CD4-positive, alpha-beta T cell (primary cell): ENCODE measurements around the gene PTPRS. TPM values are rescaled to one million over a fixed set of nuclear protein-coding genes. Genes with fewer than 3 reads are reported as not detected.

Experiments
- ATAC-seq: fragments of 200-7000 bp; cut with Tn5 transposase; one replicate; pipeline ENCODE4 v1.10.0; 2022; ENCODE audit warnings: mild to moderate bottlenecking; ENCODE audit not compliant: poor library complexity
- CTCF ChIA-PET: fragments of 350-600 bp; sonication (Branson Sonifier 250); formaldehyde crosslinking; loops from one replicate; lab custom pipeline; 2021; ENCODE audit warnings: antibody characterized with exemption, inconsistent platforms; lab: Charles Lee
- POLR2A ChIA-PET: fragments of 350-600 bp; sonication (Branson Sonifier 250); formaldehyde crosslinking; loops from one replicate; lab custom pipeline; 2021; ENCODE audit warnings: antibody characterized with exemption, inconsistent platforms; lab: Charles Lee
- DNase-seq, 14 experiments: peaks; one replicate each; pipeline ENCODE4 v3.0.0-alpha.2; 2013 to 2020; ENCODE audit warnings: mixed read lengths in 2 of 14
- H3K27ac ChIP-seq, 2 donors: one replicate each; pipeline versions ENCODE4 v1.5.1 to v1.7.0; 2013; ENCODE audit warnings: low read length in 2 of 2, low read depth in 1 of 2, mild to moderate bottlenecking in 1 of 2
- H3K27me3 ChIP-seq, 2 experiments: 1 replicate in 1 of 2; 2 replicates in 1 of 2; pipeline versions ENCODE4 v1.6.1 to v1.7.0; 2013; ENCODE audit warnings: low read length in 2 of 2, control low read depth in 1 of 2, mild to moderate bottlenecking in 1 of 2, moderate library complexity in 1 of 2; ENCODE audit not compliant: insufficient read depth in 2 of 2, control insufficient read depth in 1 of 2
- H3K36me3 ChIP-seq: one replicate; pipeline ENCODE4 v1.6.1; 2013; ENCODE audit warnings: low read length, control low read depth; ENCODE audit not compliant: insufficient read depth
- H3K4me1 ChIP-seq: one replicate; pipeline ENCODE4 v1.6.1; 2013; ENCODE audit warnings: low read length, control low read depth; ENCODE audit not compliant: insufficient read depth
- H3K4me3 ChIP-seq: one replicate; pipeline ENCODE4 v1.5.1; 2013; ENCODE audit warnings: mild to moderate bottlenecking, low read length, moderate library complexity
- H3K9me3 ChIP-seq, 2 experiments: 1 replicate in 1 of 2; 2 replicates in 1 of 2; pipeline versions ENCODE4 v1.6.1 to v1.7.0; 2013; ENCODE audit warnings: low read length in 2 of 2, mild to moderate bottlenecking in 2 of 2, control low read depth in 1 of 2, moderate library complexity in 1 of 2; ENCODE audit not compliant: control insufficient read depth in 1 of 2, insufficient read depth in 1 of 2
- H3K27ac Mint-ChIP-seq: one replicate; pipeline ENCODE4 v1.8.0; 2020; ENCODE audit warnings: mixed read lengths
- H3K27me3 Mint-ChIP-seq: one replicate; pipeline ENCODE4 v1.8.0; 2021; ENCODE audit warnings: mixed read lengths
- H3K36me3 Mint-ChIP-seq: one replicate; pipeline ENCODE4 v1.8.0; 2021; ENCODE audit warnings: low read depth, mixed read lengths
- H3K4me1 Mint-ChIP-seq: one replicate; pipeline ENCODE4 v1.8.0; 2021; ENCODE audit warnings: low read depth, mixed read lengths
- H3K4me3 Mint-ChIP-seq: one replicate; pipeline ENCODE4 v1.8.0; 2020; ENCODE audit warnings: mild to moderate bottlenecking, mixed read lengths
- H3K9me3 Mint-ChIP-seq: one replicate; pipeline ENCODE4 v1.8.0; 2020; ENCODE audit warnings: mixed read lengths
- intact Hi-C, 2 experiments: fragments of 100-400 bp; cut with DNase I in 1 of 2; cut with micrococcal nuclease in 1 of 2; formaldehyde crosslinking; loops; one replicate each; pipeline versions ENCODE4 v1.15.1 to v1.9.0; 2023 to 2025; cut with DNase I, micrococcal nuclease
- total RNA-seq, 174 experiments: library from RNA in 2 of 174; stranded (reverse) in 2 of 174; gene quantifications; one replicate each; pipeline ENCODE4 v1.2.3 and lab custom pipeline; 2021 to 2026
- TF ChIP-seq, protein P1 (sequence below): fragments of 200-600 bp; IDR thresholded peaks from one replicate; pipeline ENCODE4 v1.8.0; 2022; ENCODE audit warnings: antibody characterized with exemption, mild to moderate bottlenecking

PTPRS gene
- total RNA-seq, 2 experiments from 2014 or later: 5.3 to 6.3 TPM

DNA sequence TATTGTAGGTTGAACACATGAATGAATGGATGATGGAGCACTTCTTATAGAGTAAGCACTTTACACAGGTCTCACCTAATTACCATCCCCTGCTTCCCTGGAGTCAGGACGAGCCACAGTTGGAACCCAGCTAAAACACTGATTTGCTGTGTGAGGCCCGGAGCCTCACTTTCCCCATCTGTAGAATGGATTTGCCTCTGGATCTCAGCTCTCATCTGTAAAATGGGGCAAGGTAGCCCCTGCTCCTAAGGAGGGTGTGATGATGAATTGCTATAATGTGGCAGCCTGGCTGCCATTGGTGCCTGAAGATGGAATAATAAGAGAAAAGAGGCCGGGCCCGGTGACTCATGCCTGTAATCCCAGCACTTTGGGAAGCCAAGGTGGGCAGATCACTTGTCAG lies 1.4 kb upstream of the PTPRS start:
- ChIA-PET POLR2A (no interaction called here), CTCF (no interaction called here)
- TF ChIP-seq, protein P1, sequence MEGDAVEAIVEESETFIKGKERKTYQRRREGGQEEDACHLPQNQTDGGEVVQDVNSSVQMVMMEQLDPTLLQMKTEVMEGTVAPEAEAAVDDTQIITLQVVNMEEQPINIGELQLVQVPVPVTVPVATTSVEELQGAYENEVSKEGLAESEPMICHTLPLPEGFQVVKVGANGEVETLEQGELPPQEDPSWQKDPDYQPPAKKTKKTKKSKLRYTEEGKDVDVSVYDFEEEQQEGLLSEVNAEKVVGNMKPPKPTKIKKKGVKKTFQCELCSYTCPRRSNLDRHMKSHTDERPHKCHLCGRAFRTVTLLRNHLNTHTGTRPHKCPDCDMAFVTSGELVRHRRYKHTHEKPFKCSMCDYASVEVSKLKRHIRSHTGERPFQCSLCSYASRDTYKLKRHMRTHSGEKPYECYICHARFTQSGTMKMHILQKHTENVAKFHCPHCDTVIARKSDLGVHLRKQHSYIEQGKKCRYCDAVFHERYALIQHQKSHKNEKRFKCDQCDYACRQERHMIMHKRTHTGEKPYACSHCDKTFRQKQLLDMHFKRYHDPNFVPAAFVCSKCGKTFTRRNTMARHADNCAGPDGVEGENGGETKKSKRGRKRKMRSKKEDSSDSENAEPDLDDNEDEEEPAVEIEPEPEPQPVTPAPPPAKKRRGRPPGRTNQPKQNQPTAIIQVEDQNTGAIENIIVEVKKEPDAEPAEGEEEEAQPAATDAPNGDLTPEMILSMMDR: no peak
- Mint-ChIP-seq H3K36me3 (no peaks in the 10 kb centered on the region), H3K27ac (no peak overlapping the region), H3K27me3 (peaks cover 61% of the 10 kb centered on the region), H3K9me3 (no peaks in the 10 kb centered on the region), H3K4me1 (peaks cover 12% of the 10 kb centered on the region), H3K4me3 (peak overlapping the region; percentile 76)
- H3K4me3 ChIP-seq: no peak overlapping the region
- no peaks in the 10 kb centered on the region for H3K36me3 ChIP-seq
- DNase-seq (no peak), ATAC-seq (no peak)
- intact Hi-C loops: no loop called here
- no peak overlapping the region for H3K27ac ChIP-seq
- peaks cover 0 to 22% of the 10 kb centered on the region in 2 experiments for H3K9me3 ChIP-seq
- peaks cover 16% of the 10 kb centered on the region for H3K4me1 ChIP-seq
- H3K27me3 ChIP-seq: peaks cover 38 to 45% of the 10 kb centered on the region in 2 experiments

DNA sequence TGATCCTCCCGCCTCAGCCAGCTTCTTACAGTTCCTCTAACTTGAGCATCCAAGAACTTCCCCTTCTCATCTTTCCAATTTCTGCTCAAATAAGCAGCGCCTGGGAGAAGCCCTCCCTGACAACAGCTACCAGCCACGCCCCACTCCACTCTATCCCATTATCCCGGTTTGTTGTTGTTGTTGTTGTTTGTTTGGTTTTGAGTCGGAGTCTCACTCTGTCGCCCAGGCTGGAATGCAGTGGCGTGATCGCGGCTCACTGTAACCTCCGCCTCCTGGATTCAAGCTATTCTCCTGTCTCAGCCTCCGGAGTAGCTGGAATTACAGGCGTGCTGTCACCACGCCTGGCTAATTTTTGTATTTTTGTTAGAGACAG lies 822 bp upstream of the PTPRS start:
- H3K27me3 Mint-ChIP-seq: peaks cover 61% of the 10 kb centered on the region
- ChIA-PET POLR2A (no interaction called here), CTCF (no interaction called here)
- peak overlapping the region; percentile 76 for H3K4me3 Mint-ChIP-seq
- Histone ChIP-seq H3K36me3 (no peaks in the 10 kb centered on the region), H3K9me3 (peaks cover 0 to 23% of the 10 kb centered on the region in 2 experiments), H3K27me3 (peaks cover 43 to 48% of the 10 kb centered on the region in 2 experiments), H3K4me1 (peaks cover 16% of the 10 kb centered on the region), H3K4me3 (no peak overlapping the region), H3K27ac (no peak overlapping the region)
- H3K27ac Mint-ChIP-seq: no peak overlapping the region
- ATAC-seq (no peak), DNase-seq (no peak)
- H3K36me3 Mint-ChIP-seq: no peaks in the 10 kb centered on the region
- peaks cover 13% of the 10 kb centered on the region for H3K4me1 Mint-ChIP-seq
- intact Hi-C loops: no loop called here
- no peaks in the 10 kb centered on the region for H3K9me3 Mint-ChIP-seq
- TF ChIP-seq, protein P1: no peak

DNA sequence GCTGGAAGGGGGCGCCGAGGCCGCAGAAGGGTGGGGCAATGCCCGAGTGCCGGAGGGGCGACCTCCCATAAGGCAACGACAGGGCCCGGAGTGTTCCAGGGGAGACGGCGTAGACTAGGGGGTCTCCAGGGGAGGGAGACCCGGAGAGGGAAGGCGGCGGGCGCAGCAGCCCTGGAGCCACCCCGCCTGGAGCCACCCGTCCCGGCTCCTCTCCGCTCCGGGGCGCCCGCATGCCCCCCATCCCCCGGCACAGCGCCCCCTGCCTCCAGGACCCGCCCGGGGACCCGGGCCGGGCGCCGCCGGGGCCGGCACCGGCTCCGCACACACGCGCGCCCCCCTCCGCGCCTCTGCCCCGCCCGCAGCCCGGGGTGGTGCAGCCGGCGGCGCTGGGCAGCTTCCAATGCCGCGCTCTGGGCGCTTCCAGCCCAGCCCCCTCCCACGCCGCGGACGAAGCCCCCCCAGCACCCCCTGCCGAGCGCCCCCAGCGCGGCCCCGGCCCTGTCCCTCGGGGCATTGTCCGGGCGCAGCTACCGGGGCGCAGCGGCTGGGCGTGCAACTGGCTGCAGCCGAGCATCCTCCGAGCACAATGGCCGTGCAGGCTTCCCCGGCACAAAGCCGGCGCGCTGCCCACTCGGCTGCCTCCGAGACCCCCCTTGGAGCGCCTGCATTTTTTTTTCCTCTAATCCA lies 519 bp downstream of the PTPRS start:
- Histone ChIP-seq H3K4me1 (peaks cover 24% of the 10 kb centered on the region), H3K27me3 (peaks cover 52 to 61% of the 10 kb centered on the region in 2 experiments), H3K9me3 (peaks cover 0 to 24% of the 10 kb centered on the region in 2 experiments), H3K27ac (no peak overlapping the region), H3K4me3 (peak overlapping the region; percentile 44), H3K36me3 (no peaks in the 10 kb centered on the region)
- DNase-seq (peak in 1 of 14 experiments; percentile 17), ATAC-seq (peak; percentile 34)
- TF ChIP-seq, protein P1: no peak
- Mint-ChIP-seq H3K36me3 (no peaks in the 10 kb centered on the region), H3K27me3 (peaks cover 67% of the 10 kb centered on the region), H3K4me1 (peaks cover 26% of the 10 kb centered on the region), H3K4me3 (peak overlapping the region; percentile 74), H3K9me3 (no peaks in the 10 kb centered on the region), H3K27ac (no peak overlapping the region)
- intact Hi-C loops: no loop called here
- CTCF ChIA-PET: no interaction called here
- POLR2A ChIA-PET: no interaction called here
